Mesothelial cell of epicardium (in vitro differentiated cells): ENCODE measurements around the gene STAT1. TPM values are rescaled to one million over a fixed set of nuclear protein-coding genes. Genes with fewer than 3 reads are reported as not detected.
"Not testable (repeated sequence)": the region's sequence is repeated elsewhere in the genome, so short reads cannot be mapped to it uniquely, and the experiment has no call there.

Source experiments
- DNase-seq, 2 experiments: peaks; one replicate each; pipeline ENCODE4 v3.0.0; 2021; ENCODE audit warnings: low spot score in 2 of 2; ENCODE audit not compliant: unreplicated experiment in 2 of 2
- H3K27ac Mint-ChIP-seq: 2 replicates; pipeline ENCODE4 v1.8.0; 2021; ENCODE audit warnings: mixed read lengths
- H3K27me3 Mint-ChIP-seq: 2 replicates; pipeline ENCODE4 v1.8.0; 2021; ENCODE audit warnings: low read depth, mixed read lengths
- H3K36me3 Mint-ChIP-seq: 2 replicates; pipeline ENCODE4 v1.8.0; 2021; ENCODE audit warnings: mixed read lengths
- H3K4me1 Mint-ChIP-seq: 2 replicates; pipeline ENCODE4 v1.8.0; 2021; ENCODE audit warnings: mixed read lengths
- H3K4me3 Mint-ChIP-seq: 2 replicates; pipeline ENCODE4 v1.8.0; 2021; ENCODE audit warnings: mild to moderate bottlenecking, moderate library complexity, mixed read lengths
- H3K9me3 Mint-ChIP-seq: 2 replicates; pipeline ENCODE4 v1.8.0; 2021; ENCODE audit warnings: mixed read lengths
- CTCF ChIP-seq: fragments of 200-600 bp; sonication (generic); IDR thresholded peaks from one replicate; pipeline ENCODE4 v1.5.0; 2021; ENCODE audit warnings: antibody characterized with exemption; ENCODE audit not compliant: unreplicated experiment
- total RNA-seq: library from RNA; stranded (reverse); gene quantifications from 3 replicates; pipeline ENCODE4 v1.2.1, GENCODE V29; 2021

The STAT1 gene
- total RNA-seq, 1 donor from 2014 or later = 106 TPM

- Mint-ChIP-seq H3K27me3 (no peaks in the 10 kb centered on the region), H3K4me3 (no peak overlapping the region), H3K4me1 (peaks cover 11% of the 10 kb centered on the region), H3K36me3 (peaks cover 51% of the 10 kb centered on the region), H3K27ac (no peak overlapping the region), H3K9me3 (no peaks in the 10 kb centered on the region)
- DNase-seq = no peak
- no peak for TF ChIP-seq CTCF
These were observed 48.3 kb downstream of the STAT1 start for GRCh38 chr2:190965580-190966222.

GRCh38 chr2:190964170-190964795 is 49.7 kb downstream of the STAT1 start:
- no peak for TF ChIP-seq CTCF
- peak overlapping the region; percentile 58 for H3K27ac Mint-ChIP-seq
- peaks cover 15% of the 10 kb centered on the region for H3K4me1 Mint-ChIP-seq
- no peak for DNase-seq
- peaks cover 43% of the 10 kb centered on the region for H3K36me3 Mint-ChIP-seq
- no peaks in the 10 kb centered on the region for H3K9me3 Mint-ChIP-seq
- no peak overlapping the region for H3K4me3 Mint-ChIP-seq
- H3K27me3 Mint-ChIP-seq = no peaks in the 10 kb centered on the region

- TF ChIP-seq CTCF = no peak
- H3K4me3 Mint-ChIP-seq = no peak overlapping the region
- H3K4me1 Mint-ChIP-seq = peaks cover 15% of the 10 kb centered on the region
- peaks cover 6% of the 10 kb centered on the region for H3K9me3 Mint-ChIP-seq
- no peak overlapping the region for H3K27ac Mint-ChIP-seq
- H3K27me3 Mint-ChIP-seq = no peaks in the 10 kb centered on the region
- DNase-seq = no peak
- H3K36me3 Mint-ChIP-seq = peaks cover 36% of the 10 kb centered on the region
These were observed 50.9 kb downstream of the STAT1 start for GRCh38 chr2:190963088-190963487.

GRCh38 chr2:190961918-190962487 is 52.0 kb downstream of the STAT1 start:
- Mint-ChIP-seq H3K4me1 (peaks cover 15% of the 10 kb centered on the region), H3K27me3 (no peaks in the 10 kb centered on the region), H3K27ac (no peak overlapping the region), H3K4me3 (no peak overlapping the region), H3K9me3 (peaks cover 6% of the 10 kb centered on the region), H3K36me3 (peaks cover 38% of the 10 kb centered on the region)
- TF ChIP-seq CTCF = no peak
- no peak for DNase-seq

- Mint-ChIP-seq H3K9me3 (peaks cover 14% of the 10 kb centered on the region), H3K4me1 (peaks cover 15% of the 10 kb centered on the region), H3K36me3 (peaks cover 44% of the 10 kb centered on the region)
- H3K4me3 Mint-ChIP-seq, H3K27me3 Mint-ChIP-seq, DNase-seq, H3K27ac Mint-ChIP-seq: not testable (repeated sequence)
These were observed 52.9 kb downstream of the STAT1 start for GRCh38 chr2:190961117-190961516.
